Inflammatory macrophage treated with lipopolysaccharide for 4 hours (primary cell): ENCODE measurements around the gene SMIM28.
"Not testable (repeated sequence)": the region's sequence is repeated elsewhere in the genome, so short reads cannot be mapped to it uniquely, and the experiment has no call there.

Source experiments
- DNase-seq: peaks from one replicate; pipeline ENCODE4 v3.0.0-alpha.2; 2020

The SMIM28 gene

DNA sequence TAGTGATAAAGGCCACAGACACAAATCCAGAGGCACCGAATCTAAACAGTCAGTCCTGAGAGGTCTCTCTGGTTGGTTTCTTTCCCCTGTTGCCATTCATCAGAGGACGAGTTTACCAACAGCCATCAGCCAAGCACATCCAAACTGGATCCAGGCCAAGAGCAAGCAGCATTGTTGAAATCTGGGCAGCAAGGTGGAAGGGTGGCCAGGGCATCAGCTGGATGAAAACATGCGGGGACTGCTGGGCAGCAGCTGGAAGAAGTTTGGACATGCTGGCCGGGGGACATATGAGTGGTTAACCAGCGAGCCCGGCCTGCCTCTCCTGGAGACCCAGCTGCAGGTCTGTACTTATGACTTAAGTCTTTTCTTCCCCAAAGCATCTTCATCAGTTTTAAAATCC, at the start of gene SMIM28:
SMIM28 (plus strand) TSS at position 62 of the 400 bp plus-strand sequence; CDS start at position 230, 168 bp downstream.
- no peak for DNase-seq

DNA sequence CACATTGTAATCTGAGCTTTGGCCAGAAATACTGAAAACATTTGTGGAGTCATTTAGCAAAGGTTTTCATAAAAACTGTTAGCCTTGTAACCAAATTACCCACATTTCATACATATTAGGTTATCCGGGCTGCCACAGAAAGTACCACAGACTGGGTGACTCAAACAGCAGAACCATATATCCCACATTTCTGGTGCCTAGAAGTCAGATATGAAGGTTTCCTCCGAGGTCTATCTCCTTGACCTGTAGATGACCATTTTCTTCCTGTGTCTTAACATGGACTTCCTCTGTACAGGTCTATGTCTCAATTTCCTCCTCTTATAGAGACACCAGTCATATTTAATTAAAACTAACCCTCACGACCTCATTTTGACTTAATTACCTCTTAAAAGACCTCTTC, 49.5 kb upstream of the SMIM28 start:
- DNase-seq, result no peak

DNA sequence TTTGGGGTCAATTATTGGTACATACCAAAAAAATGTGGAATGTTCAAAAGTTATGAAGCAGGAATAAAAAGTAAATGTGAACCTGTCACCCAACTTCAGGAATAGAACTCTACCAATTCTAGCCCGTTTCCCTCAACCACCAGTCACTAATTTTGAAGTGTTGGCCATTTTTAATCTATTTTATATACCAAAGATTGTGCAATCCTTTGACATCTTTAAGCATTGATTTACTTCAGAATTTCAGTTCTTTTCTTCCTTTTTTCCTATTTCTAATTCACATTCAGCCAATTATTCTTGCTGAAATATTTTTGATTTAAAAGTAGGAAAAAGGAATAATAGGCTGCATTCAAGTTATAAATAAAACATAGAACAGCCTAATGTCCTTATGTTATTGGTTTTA, 46.9 kb upstream of the SMIM28 start:
- DNase-seq, result no peak

DNA sequence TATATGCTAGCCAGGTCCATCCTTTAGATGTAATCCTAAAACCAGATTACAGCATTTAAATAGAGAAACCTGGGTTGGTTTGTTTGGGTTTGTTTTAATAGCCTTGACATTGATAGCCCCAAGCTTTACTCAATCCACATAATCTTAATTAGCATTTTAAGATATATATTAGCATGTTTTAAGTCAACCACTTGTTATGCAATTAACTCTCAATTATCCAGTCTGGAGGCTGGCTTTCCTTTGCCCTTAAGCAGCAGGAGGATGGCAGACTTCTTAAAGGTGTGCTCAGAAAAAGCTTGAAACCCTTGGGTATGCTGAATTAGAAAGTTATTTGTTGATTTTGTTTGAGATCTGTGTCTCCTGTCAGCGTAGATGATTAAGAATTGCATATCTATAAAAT, 46.3 kb upstream of the SMIM28 start:
- DNase-seq, result no peak

GRCh38 chr6:138331984-138332383, 45.7 kb upstream of the SMIM28 start:
- no peak for DNase-seq

GRCh38 chr6:138334000-138334399, 43.7 kb upstream of the SMIM28 start:
- no peak for DNase-seq

DNA sequence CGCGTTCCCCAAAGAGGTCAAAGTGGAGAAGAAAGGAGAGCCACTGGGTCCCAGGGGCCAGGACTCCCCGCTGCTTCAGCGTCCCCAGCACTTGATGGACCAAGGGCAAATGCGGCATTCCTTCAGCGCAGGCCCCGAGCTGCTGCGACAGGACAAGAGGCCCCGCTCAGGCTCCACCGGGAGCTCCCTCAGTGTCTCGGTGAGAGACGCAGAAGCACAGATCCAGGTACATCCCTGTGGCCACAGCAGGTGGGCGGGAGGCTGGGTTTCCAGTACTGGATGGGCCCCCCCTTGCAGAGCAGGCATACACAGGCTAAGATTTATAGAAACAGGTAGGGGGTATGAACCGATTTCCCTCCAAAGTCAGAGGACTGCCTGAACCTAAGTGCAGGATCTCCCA, 42.7 kb upstream of the SMIM28 start:
- no peak for DNase-seq

DNA sequence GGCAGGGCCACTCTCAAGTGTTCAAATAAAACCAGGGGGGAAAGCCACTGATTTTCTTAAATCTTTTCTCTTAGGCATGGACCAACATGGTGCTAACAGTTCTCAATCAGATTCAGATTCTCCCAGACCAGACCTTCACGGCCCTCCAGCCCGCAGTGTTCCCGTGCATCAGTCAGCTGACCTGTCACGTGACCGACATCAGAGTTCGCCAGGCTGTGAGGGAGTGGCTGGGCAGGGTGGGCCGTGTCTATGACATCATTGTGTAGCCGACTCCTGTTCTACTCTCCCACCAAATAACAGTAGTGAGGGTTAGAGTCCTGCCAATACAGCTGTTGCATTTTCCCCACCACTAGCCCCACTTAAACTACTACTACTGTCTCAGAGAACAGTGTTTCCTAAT, 41.5 kb upstream of the SMIM28 start:
- no peak for DNase-seq

DNA sequence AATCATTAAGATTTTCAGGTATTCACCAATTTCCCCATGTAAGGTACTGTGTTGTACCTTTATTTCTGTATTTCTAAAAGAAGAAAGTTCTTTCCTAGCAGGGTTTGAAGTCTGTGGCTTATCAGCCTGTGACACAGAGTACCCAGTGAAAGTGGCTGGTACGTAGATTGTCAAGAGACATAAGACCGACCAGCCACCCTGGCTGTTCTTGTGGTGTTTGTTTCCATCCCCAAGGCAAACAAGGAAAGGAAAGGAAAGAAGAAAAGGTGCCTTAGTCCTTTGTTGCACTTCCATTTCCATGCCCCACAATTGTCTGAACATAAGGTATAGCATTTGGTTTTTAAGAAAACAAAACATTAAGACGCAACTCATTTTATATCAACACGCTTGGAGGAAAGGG, 40.6 kb upstream of the SMIM28 start:
- DNase-seq, result no peak

- no peak for DNase-seq
These were observed 38.7 kb upstream of the SMIM28 start for GRCh38 chr6:138339024-138339423.

GRCh38 chr6:138341176-138341575, 36.5 kb upstream of the SMIM28 start:
- DNase-seq, result no peak

DNA sequence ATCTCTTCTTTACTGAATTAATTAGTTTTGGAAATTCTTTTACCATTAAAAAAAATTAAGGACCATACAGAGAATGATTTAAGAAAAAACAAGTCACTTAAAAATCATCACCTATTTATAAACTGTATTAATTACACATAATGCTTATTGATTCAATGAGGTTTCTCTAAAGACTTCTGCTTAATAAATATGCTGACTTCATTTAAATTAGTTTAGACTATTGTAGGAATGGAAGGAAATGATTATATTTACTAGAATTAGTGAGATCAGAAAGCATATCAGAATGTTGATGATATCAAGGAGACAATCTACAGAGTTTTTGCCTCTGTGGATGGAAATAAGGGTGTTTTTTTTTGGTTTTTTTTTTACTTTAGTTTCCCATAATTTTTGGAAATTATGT, 34.6 kb upstream of the SMIM28 start:
- DNase-seq, result no peak

GRCh38 chr6:138345565-138346285, 32.0 kb upstream of the SMIM28 start:
- DNase-seq, result no peak

GRCh38 chr6:138346302-138347195, 31.2 kb upstream of the SMIM28 start:
- no peak for DNase-seq

DNA sequence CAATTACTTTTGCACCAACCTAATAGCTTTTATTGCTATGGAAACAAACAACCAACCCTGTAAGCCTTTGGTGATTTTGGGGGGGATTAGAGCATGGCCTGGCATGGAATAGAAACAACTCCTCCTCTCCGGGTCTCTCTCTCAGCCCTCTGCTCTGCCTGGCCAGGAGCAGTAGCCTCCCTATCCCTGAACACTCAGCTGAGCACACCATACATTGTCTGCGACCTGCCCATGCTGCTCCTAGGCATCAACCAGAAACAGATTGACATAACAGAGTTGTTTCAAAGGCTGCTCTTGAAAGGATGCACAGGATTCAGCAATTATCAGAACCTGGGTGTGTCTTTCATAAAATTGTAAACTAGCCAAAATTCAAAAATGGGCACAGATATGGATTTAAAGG, 29.8 kb upstream of the SMIM28 start:
- no peak for DNase-seq

DNA sequence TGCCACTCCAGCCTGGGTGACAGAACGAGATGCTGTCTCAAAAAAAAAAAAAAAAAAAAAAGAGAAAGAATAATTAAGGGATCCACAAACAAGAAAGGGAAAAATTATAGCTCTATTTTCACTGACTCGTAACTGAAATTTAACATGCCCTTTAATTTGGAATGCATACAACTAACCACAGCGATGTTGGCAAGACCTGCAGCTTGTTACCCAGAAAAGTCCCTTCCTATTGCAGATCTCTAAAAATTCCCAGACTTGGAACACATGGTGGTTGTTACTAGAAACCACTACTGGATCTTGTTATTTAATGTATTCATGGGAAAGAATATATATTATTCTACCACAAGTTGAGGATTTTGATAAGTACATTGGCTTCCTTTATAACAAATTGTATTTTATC, 27.8 kb upstream of the SMIM28 start:
- DNase-seq, result no peak

- no peak for DNase-seq
These were observed 19.8 kb upstream of the SMIM28 start for GRCh38 chr6:138357928-138358327.

GRCh38 chr6:138368684-138369083, 9.0 kb upstream of the SMIM28 start:
- not testable (repeated sequence) for DNase-seq

GRCh38 chr6:138370631-138371451, 6.9 kb upstream of the SMIM28 start:
- no peak for DNase-seq

- no peak for DNase-seq
These were observed 6.3 kb upstream of the SMIM28 start for GRCh38 chr6:138371452-138371711.

GRCh38 chr6:138371720-138372119, 6.0 kb upstream of the SMIM28 start:
- DNase-seq, result no peak

GRCh38 chr6:138372711-138373463, 4.8 kb upstream of the SMIM28 start:
- DNase-seq, result peak; percentile 35

DNA sequence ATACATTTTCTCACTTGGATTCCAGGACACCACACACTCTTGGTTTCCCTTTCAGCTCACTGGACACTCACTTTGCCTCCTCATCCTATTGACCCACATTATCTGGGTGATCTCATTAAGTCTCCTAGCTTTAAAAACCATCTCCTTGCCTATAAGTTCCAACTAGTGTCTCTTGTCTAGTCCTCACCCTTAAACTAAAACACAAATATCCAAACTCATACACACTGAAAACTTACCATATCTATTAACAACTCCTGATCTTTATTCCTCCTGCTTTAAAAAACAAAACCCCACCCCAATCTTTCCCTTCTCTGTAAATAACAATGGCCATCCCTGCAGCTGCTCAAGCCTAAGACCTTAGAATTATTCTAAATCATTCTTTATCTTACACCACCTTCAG, 3.5 kb upstream of the SMIM28 start:
- no peak for DNase-seq
